HFFc6 (cell line): ENCODE measurements around the gene MR1. TPM values are rescaled to one million over a fixed set of nuclear protein-coding genes. Genes with fewer than 3 reads are reported as not detected.
A peak's percentile ranks its signal among the peaks of the same experiment; 100 is the strongest.

Experiments used
- DNase-seq: peaks from one replicate; pipeline ENCODE4 v3.0.0-alpha.2; 2018
- H3K27ac Mint-ChIP-seq: 2 replicates; pipeline ENCODE4 v1.8.0; 2020; ENCODE audit warnings: mild to moderate bottlenecking, mixed read lengths
- H3K27me3 Mint-ChIP-seq: 2 replicates; pipeline ENCODE4 v1.8.0; 2021; ENCODE audit warnings: mild to moderate bottlenecking, moderate library complexity, mixed read lengths; ENCODE audit not compliant: insufficient read depth
- H3K36me3 Mint-ChIP-seq: 2 replicates; pipeline ENCODE4 v1.8.0; 2021; ENCODE audit warnings: low read depth, mixed read lengths
- H3K4me1 Mint-ChIP-seq: 2 replicates; pipeline ENCODE4 v1.8.0; 2020; ENCODE audit warnings: low read depth, mixed read lengths
- H3K4me3 Mint-ChIP-seq: 2 replicates; pipeline ENCODE4 v1.8.0; 2020; ENCODE audit warnings: mild to moderate bottlenecking, moderate library complexity, mixed read lengths
- H3K9me3 Mint-ChIP-seq: 2 replicates; pipeline ENCODE4 v1.8.0; 2020; ENCODE audit warnings: mild to moderate bottlenecking, mixed read lengths
- total RNA-seq, 6 experiments: library from RNA; stranded (reverse); fragmentation: NEBNext Ultra II Directional; extraction: Animal tissue kit (Norgen Biotek cat#: 25700); gene quantifications; 2 replicates in 1 of 6; 3 replicates in 5 of 6; pipeline ENCODE4 v1.2.3, GENCODE V29; 2021
- TF ChIP-seq, protein P1 (sequence below): fragments of 200-600 bp; sonication (generic); IDR thresholded peaks from 2 replicates; pipeline ENCODE4 v1.5.0; 2021; ENCODE audit warnings: antibody characterized with exemption, mild to moderate bottlenecking

Gene MR1
- total RNA-seq, 6 experiments from 2014 or later, result 27.2 to 39.2 (median 32.2) TPM

DNA sequence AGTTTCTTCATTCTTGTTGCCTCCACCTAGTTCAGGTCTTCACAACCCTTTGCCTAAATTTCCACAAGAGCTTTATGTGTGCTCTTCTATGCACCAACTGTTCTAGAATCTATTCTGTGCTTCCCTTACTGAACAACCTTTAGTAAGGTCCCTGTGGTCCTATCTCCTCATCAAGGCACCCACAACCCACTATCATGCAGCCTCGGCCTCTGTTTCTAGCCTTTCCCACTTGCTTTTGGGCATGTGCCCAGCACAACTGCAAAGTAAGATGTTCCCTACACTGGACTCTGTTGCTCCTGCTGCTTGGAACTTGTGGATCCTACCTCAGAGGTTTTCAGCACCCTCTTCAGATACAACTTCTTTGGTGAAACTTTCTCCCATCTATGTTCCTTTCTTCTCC lies 52.3 kb downstream of the MR1 start:
- Mint-ChIP-seq H3K36me3 (peaks cover 23% of the 10 kb centered on the region), H3K27me3 (peaks cover 13% of the 10 kb centered on the region), H3K9me3 (peaks cover 18% of the 10 kb centered on the region), H3K4me1 (peaks cover 47% of the 10 kb centered on the region), H3K4me3 (no peak overlapping the region), H3K27ac (0 out of 2 replicates have a peak overlapping the region, but pooled peaks have one; percentile 23)
- no peak for DNase-seq
- TF ChIP-seq, protein P1, sequence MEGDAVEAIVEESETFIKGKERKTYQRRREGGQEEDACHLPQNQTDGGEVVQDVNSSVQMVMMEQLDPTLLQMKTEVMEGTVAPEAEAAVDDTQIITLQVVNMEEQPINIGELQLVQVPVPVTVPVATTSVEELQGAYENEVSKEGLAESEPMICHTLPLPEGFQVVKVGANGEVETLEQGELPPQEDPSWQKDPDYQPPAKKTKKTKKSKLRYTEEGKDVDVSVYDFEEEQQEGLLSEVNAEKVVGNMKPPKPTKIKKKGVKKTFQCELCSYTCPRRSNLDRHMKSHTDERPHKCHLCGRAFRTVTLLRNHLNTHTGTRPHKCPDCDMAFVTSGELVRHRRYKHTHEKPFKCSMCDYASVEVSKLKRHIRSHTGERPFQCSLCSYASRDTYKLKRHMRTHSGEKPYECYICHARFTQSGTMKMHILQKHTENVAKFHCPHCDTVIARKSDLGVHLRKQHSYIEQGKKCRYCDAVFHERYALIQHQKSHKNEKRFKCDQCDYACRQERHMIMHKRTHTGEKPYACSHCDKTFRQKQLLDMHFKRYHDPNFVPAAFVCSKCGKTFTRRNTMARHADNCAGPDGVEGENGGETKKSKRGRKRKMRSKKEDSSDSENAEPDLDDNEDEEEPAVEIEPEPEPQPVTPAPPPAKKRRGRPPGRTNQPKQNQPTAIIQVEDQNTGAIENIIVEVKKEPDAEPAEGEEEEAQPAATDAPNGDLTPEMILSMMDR, result no peak

- peak overlapping the region; percentile 99 for H3K4me3 Mint-ChIP-seq
- peak; percentile 77 for DNase-seq
- H3K36me3 Mint-ChIP-seq, result peaks cover 31% of the 10 kb centered on the region
- peak overlapping the region; percentile 99 for H3K27ac Mint-ChIP-seq
- peaks cover 55% of the 10 kb centered on the region for H3K4me1 Mint-ChIP-seq
- TF ChIP-seq, protein P1, result no peak
- peaks cover 13% of the 10 kb centered on the region for H3K27me3 Mint-ChIP-seq
- peaks cover 18% of the 10 kb centered on the region for H3K9me3 Mint-ChIP-seq
Observed at GRCh38 chr1:181086926-181087325, 53.1 kb downstream of the MR1 start.

DNA sequence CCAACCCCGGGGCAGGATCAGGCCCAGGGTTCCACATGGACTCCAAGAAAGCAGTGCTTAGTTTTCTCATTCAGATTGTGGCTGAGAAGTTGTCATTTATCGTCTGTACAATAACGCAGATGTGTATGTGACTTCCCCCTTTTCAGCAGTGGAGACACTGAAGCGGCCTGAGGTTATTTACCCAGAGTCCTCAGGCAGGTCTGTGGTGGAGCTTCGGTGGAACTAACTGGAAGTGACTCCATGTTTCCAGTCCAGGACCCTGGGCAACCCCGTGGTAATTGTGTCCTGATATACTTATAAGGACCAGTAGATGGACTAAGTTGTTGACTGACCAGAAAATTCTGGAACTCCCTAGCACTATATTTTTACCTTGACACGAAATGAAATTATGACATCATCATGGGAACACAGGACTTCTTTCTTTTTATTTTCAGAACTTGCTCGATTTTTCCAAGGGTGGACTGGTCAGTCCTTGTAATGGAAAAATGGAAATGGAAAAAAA lies 53.7 kb downstream of the MR1 start:
- no peak for DNase-seq
- TF ChIP-seq, protein P1, result peak; percentile 24; the same call in 1 of the 2 replicates
- H3K36me3 Mint-ChIP-seq, result peaks cover 37% of the 10 kb centered on the region
- peaks cover 60% of the 10 kb centered on the region for H3K4me1 Mint-ChIP-seq
- H3K27ac Mint-ChIP-seq, result peak overlapping the region; percentile 99
- peaks cover 13% of the 10 kb centered on the region for H3K27me3 Mint-ChIP-seq
- peaks cover 18% of the 10 kb centered on the region for H3K9me3 Mint-ChIP-seq
- peak overlapping the region; percentile 99 for H3K4me3 Mint-ChIP-seq

- Mint-ChIP-seq H3K27me3 (peaks cover 13% of the 10 kb centered on the region), H3K27ac (peak within 1 kb of the TSS; percentile 99), H3K36me3 (peaks cover 46% of the 10 kb centered on the region), H3K4me1 (peaks cover 69% of the 10 kb centered on the region), H3K4me3 (peak within 1 kb of the TSS; percentile 99), H3K9me3 (peaks cover 18% of the 10 kb centered on the region)
- peak; percentile 98 for DNase-seq
- TF ChIP-seq, protein P1, result peak; percentile 44; the same call in 1 of the 2 replicates
Observed at GRCh38 chr1:181088079-181089016, 54.6 kb downstream of the MR1 start, which contains the start of gene IER5. Gene IER5, plus strand, starts transcription at chr1:181088700. Its CDS starts 203 bp downstream, at chr1:181088903.

DNA sequence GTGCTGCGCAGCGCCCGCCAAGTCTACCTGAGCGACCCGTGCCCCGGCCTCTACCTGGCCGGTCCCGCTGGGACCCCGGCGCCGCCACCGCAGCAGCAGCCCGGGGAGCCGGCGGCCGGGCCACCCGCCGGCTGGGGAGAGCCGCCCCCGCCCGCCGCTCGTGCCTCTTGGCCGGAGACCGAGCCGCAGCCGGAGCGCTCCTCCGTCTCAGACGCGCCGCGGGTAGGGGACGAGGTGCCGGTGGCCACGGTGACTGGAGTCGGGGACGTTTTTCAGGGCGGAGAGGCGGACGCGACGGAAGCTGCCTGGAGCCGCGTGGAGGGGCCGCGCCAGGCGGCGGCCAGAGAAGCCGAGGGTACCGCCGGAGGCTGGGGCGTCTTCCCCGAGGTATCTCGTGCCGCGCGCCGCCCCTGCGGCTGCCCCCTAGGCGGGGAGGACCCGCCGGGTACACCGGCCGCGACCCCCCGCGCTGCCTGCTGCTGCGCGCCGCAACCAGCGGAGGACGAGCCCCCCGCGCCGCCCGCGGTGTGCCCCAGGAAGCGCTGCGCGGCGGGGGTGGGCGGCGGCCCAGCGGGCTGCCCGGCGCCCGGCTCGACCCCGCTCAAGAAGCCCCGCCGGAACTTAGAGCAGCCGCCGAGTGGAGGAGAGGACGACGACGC lies 55.4 kb downstream of the MR1 start:
- DNase-seq, result no peak
- TF ChIP-seq, protein P1, result no peak
- H3K9me3 Mint-ChIP-seq, result peaks cover 18% of the 10 kb centered on the region
- peak overlapping the region; percentile 99 for H3K4me3 Mint-ChIP-seq
- H3K27ac Mint-ChIP-seq, result peak overlapping the region; percentile 99
- peaks cover 73% of the 10 kb centered on the region for H3K4me1 Mint-ChIP-seq
- peaks cover 13% of the 10 kb centered on the region for H3K27me3 Mint-ChIP-seq
- H3K36me3 Mint-ChIP-seq, result peaks cover 46% of the 10 kb centered on the region
